ENCODE data around the gene CACNA1E. TPM values are rescaled to one million over a fixed set of nuclear protein-coding genes. Genes with fewer than 3 reads are reported as not detected.
A peak's percentile ranks its signal among the peaks of the same experiment; 100 is the strongest.

Gene CACNA1E
- total and polyA plus RNA-seq, 10 donors = 0.02 to 6.1 (median 1.2) TPM

GRCh38 chr1:181704546-181704945 lies 221.2 kb downstream of the CACNA1E start:
- 58 to 70% (median 66%) methylated on average over 8 of the region's 8 CpGs for WGBS, 5 donors
- intact Hi-C loops (cut with DNase I; ENCODE audit: low total_unique reads) = no loop called here
- H3K36me3 ChIP-seq = no peaks in the 10 kb centered on the region
- no peak overlapping the region for H3K4me3 ChIP-seq
- no peaks in the 10 kb centered on the region for H3K9me3 ChIP-seq
- TF ChIP-seq CTCF (IDR thresholded peaks at IDR 0.05 in 8 of 11, conservative IDR thresholded peaks at IDR 0.05 in 3 of 11) (no peak), POLR2A (IDR thresholded peaks at IDR 0.05) (no peak), POLR2AphosphoS5 (IDR thresholded peaks at IDR 0.05) (no peak)
- H3K4me1 ChIP-seq = no peaks in the 10 kb centered on the region
- H3K27ac ChIP-seq = no peak overlapping the region
- peaks cover 0 to 14% (median 0%) of the 10 kb centered on the region in 7 donors for H3K27me3 ChIP-seq (replicated peaks in 1 of 7)
- DNase-seq = no peak

DNA sequence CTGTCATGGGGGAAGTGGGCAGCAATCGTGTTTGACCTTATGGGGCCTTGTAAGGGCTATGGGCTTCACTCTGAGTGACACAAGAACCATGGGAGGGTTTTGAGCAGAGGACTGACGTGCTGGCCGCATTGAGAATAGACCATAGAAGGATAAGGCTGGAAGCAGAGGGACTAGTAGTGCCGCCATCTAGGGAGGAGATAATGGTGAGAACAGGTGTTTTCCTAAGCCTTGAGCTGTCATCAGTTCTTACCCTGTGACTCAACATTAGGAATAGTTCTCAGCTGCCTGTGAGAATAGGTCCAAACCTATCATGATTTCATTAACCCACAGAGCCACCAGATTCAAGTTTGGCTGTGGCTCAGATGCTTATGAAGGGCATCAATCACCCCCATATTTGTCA lies 228.5 kb downstream of the CACNA1E start:
- no peak overlapping the region for H3K4me3 ChIP-seq
- TF ChIP-seq CTCF (IDR thresholded peaks at IDR 0.05 in 8 of 11, conservative IDR thresholded peaks at IDR 0.05 in 3 of 11) (no peak), POLR2A (IDR thresholded peaks at IDR 0.05) (no peak), POLR2AphosphoS5 (IDR thresholded peaks at IDR 0.05) (no peak)
- H3K27me3 ChIP-seq (replicated peaks in 1 of 7) = peaks cover 0 to 4% (median 0%) of the 10 kb centered on the region in 7 donors
- DNase-seq = no peak
- intact Hi-C loops (cut with DNase I; ENCODE audit: low total_unique reads) = no loop called here
- H3K36me3 ChIP-seq = no peaks in the 10 kb centered on the region
- no peaks in the 10 kb centered on the region for H3K4me1 ChIP-seq
- WGBS, 5 donors = 72 to 86% (median 78%) methylated on average over 4 of the region's 4 CpGs
- H3K27ac ChIP-seq = no peak overlapping the region
- no peaks in the 10 kb centered on the region for H3K9me3 ChIP-seq

- WGBS, 5 donors = 73 to 85% (median 81%) methylated on average over 9 of the region's 9 CpGs
- H3K9me3 ChIP-seq = no peaks in the 10 kb centered on the region
- no peak overlapping the region for H3K4me3 ChIP-seq
- peak; percentile 64 for DNase-seq
- H3K36me3 ChIP-seq = no peaks in the 10 kb centered on the region
- H3K27me3 ChIP-seq (replicated peaks in 1 of 7) = peaks cover 0 to 5% (median 0%) of the 10 kb centered on the region in 7 donors
- intact Hi-C loops (cut with DNase I; ENCODE audit: low total_unique reads) = no loop called here
- TF ChIP-seq POLR2AphosphoS5 (IDR thresholded peaks at IDR 0.05) (no peak), CTCF (IDR thresholded peaks at IDR 0.05 in 8 of 11, conservative IDR thresholded peaks at IDR 0.05 in 3 of 11) (no peak), POLR2A (IDR thresholded peaks at IDR 0.05) (no peak)
- no peak overlapping the region for H3K27ac ChIP-seq
- no peaks in the 10 kb centered on the region for H3K4me1 ChIP-seq
Observed at GRCh38 chr1:181712711-181713110, 229.4 kb downstream of the CACNA1E start.

DNA sequence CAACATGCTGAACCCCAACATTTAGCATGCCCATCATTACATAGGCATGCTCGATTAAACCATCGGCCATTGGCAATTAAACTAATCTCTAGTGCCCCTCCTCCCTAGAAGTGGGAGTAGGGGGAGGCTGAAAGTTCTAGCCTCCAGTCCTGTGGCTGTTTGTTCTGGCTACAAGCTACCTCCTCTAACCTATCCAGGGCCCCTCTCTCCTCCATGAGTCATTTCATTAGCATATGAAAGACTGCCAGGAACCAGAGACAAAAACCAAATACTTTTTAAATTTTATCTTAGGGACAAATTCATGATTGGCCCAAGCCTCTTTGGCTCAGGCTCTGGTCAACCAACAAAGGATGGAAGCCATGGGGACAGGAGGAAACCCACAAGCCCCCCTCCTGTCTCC lies 231.1 kb downstream of the CACNA1E start:
- Histone ChIP-seq H3K4me3 (no peak overlapping the region), H3K4me1 (no peaks in the 10 kb centered on the region), H3K9me3 (no peaks in the 10 kb centered on the region), H3K36me3 (no peaks in the 10 kb centered on the region), H3K27me3 (replicated peaks in 1 of 7) (peaks cover 0 to 9% (median 0%) of the 10 kb centered on the region in 7 donors), H3K27ac (no peak overlapping the region)
- intact Hi-C loops (cut with DNase I; ENCODE audit: low total_unique reads) = no loop called here
- TF ChIP-seq POLR2AphosphoS5 (IDR thresholded peaks at IDR 0.05) = no peak
- TF ChIP-seq CTCF (IDR thresholded peaks at IDR 0.05 in 8 of 11, conservative IDR thresholded peaks at IDR 0.05 in 3 of 11) = no peak
- no peak for TF ChIP-seq POLR2A (IDR thresholded peaks at IDR 0.05)
- no peak for DNase-seq
- 76 to 94% (median 92%) methylated on average over 2 of the region's 2 CpGs for WGBS, 5 donors

Data from spleen (tissue), 11 donors.